Ammon's horn (tissue), 1 donor: ENCODE measurements around the gene PRKCE.

ENCODE experiments used
- DNase-seq: peaks from one replicate; pipeline ENCODE4 v3.0.0-alpha.2; 2016; ENCODE audit warnings: low spot score

PRKCE gene

DNA sequence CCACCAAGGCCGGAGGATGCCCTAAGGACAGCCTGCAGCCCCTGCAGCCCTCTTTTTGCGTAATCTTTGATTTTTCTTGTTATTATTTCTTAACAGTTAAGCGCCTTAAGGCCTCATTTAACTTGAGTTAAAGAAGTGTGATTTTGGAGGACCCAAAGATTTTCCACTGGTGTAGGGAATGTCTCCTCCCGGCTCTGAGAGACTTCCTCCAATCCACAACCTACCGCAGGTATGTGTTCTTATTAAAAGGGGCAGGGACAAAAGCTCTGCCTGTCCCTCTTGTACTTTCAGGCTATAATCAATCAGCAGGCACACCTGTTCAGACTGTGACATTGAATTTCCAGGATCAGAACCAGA, 285.1 kb downstream of the PRKCE start:
- no peak for DNase-seq

DNA sequence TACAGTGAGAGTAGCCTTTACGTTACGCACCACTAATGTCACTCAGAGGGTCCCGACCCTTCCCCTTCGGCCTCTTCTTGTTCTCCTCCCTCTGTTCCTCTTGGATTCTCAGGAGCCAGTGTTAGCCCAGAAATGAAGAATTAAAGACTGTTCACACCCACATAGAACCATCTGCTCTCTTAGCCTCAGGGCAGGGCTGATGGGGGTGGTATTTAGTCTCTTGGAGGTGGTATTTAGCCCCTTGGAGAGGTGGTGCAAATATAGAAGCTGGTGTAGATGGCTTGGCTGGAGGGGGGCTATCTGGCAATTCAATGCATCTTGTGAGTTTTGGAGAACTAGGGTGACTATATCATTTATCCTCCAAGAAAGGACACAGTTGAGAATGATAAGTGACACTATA, 286.5 kb downstream of the PRKCE start:
- DNase-seq: no peak

DNA sequence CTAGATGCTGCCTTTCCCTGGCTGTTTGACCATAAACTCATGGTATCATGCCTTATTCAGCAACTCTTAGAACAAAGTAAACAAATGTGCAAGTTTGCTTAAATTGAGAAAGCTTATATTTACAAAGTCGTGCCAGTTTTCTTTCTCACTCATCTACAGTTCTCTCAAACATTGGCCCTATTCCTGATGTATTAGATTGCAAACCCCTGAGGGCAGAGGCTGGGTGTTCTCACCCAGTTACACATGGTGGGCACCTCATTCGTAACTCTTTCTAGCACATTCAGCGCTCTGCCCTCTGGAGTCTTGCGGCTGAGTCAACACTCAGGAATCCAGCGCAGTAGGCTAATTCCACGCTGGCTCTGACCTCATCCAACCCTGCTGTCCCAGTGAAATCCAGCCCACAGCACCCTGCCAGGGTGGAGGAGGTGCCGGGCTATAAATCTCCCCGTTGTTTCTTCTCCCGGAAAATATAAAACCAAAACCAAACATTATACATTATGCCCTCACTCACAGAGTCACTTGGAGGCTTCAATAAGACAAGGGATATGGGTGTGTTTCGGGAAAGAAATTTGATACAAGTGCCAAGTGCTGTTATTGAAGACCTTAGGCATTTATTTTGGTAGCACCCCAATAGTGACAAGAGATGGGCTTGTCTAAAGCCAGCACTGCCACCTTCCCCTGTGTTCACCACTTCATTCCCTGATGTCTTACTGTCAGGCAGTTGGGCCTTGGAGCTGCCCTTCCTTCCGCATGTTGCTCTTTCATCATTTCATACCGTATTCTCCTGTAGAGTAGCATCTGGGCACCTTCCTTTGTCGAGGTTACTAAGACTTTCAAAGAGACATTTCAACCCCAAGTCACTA, 287.4 kb downstream of the PRKCE start:
- no peak for DNase-seq

DNA sequence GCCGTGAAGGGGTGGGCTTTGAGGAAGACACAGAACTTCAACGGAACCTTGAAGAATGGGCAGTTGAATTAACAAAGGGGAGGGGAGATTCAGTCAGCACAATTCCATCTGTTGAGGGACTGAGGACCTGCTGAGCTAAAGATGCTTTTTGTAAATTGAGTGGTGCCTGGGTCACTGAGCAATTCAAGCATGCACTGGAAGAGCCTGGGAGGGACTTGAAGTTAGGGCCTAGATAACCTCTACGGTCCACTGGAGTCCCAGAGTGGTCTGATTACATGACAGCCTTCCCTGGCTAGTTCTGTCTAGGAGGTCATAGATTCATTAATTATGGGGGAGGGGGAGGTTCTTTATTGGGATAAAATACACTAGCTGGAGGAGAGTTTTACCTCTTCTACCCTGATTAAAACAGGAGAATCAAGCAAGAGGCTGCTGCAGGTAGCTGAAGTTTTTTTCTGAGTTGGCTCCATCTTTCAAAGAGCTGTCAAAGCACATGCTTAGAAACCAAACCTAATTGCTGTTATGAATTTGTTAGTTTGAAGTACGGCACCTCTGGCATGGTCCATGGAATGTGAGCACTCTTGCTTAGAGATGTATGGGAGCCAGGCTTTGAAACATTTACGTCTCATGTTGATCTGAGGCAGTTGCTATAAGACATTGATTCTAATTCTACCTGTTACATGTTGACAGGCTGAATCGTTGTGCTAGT, 290.2 kb downstream of the PRKCE start:
- DNase-seq: no peak

DNA sequence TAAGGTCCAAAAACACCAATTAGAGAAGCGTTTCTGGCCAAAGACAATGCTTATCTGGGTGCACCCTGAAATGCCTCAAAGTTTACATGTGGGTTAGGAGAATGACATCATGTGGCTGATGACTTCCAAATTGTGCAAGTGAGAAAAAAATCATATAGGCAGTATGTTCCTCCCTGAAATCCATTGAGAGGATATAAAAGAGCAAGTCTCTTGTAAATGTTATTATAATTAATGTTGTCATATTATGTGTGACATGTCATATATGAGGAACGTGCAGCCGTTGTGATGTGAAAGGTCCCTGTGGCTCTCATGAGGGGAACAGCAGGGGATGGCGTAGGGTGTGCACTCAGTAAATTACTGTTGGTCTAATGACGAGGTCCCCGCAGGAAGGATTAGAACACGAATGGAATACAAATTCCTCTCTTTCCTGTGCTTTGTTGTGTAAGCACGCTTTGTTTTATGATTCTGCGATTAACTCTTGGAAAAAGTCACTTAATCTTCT, 290.8 kb downstream of the PRKCE start:
- no peak for DNase-seq

DNA sequence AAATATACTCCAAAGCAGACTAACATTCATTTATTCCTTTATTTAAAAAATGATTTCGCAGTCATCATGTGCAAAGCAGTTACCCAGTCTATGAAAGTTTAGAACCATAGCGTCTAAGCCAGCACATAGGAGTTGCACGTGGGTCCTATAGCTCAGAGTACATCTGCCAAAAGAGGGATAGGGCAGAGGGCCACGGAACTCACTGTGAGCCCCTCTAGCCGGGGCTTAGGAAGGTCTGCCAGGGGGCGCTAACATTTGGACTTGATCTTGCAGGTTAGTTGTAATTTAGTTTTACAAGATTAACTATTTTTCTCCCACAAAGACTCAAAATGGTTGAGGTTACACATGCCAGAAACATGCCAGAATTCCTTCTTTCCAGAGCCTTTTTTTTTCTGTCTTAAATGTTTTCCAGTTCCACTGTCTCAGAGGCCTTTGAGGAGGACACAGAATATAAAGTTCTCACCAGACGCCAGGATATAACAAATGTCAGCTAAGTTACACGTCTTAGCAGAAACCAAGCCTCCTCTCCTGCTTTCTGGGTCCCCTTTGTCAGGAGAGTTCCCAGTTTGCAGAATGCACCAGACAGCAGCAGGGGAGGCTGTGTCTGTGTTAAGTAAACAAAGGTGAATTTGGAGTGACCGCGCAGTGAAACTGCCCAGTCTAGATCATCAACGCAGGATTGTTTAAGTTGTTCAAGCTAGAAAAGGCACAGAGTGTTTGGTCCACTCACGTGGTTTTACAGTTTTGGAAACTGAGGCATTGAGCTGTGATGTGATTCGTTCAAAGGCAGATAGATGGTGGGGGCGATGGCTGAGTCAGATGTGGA, 292.0 kb downstream of the PRKCE start:
- DNase-seq: no peak

DNA sequence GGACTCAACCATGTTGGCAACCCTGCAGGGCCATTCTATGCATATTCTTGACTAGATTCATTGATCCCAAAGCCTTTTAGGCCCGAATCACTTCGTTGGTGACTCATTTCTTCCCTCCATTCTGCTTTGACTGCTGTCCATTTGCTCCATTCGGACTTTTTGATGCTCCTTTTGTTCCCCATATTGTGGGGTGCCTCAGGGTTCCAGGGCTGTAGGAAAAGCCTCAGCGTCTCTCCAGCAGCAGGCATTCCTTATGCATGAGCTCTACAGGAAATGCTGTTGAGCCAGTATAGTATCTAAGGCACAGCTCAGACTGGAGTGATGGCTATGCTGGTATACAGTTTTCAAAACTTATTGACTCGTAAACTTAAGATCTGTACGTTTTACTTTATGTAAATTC, 292.6 kb downstream of the PRKCE start:
- no peak for DNase-seq

DNA sequence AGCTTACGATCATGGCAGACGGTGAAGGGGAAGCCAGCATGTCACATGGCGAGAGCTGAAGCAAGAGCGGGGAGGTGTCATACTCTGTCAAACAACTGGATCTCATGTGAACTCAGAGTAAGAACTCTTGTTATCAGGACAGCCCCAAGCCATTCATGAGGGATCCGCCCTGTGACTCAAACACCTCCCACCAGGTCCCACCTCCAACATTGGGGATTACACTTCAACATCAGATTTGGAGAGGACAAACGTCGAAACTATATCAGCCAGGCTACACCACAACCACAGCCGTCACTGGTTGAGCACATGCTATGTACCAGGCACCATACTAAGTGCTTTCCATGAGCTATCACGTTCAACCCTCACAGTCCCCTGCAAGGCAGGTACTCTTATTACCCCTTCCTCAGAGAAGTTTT, 293.8 kb downstream of the PRKCE start:
- no peak for DNase-seq

DNA sequence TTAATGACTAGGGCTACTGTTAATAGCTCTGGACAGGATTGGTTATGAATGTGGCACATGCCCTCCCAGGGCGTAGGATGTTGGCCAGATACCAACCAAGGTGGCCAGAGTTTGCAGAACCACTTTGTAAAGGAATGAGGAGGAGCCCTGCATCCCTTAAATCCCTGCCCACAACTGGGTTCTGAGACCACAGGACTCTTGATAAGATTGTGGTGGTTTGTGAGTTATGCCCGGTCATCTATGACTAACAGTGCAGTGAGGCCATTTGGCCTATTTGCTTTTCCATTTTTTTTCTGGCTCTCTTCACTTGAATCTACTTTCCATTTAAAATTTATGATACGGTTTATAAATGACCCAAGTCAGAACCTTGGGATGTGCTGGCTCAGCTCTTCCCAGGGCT, 294.5 kb downstream of the PRKCE start:
- no peak for DNase-seq

DNA sequence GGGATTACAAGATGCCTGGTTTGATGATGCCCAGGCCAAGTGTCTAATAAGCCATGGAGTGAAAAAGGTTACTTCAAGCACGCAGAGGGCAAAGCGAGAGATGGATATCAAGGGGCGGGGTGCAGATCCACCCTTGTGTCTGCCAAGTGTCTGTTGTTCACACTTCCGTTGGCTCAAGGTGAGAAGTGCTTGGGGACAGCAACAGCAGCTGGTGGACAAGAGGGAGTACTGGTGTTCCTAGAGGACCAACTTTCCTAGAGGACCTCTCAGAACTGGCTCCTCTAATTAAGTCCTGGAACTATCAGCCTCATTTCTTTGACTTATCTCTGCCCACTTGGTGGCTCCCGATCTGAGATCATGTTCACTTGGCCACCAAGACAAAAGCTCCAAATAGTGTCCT, 299.1 kb downstream of the PRKCE start:
- no peak for DNase-seq

DNA sequence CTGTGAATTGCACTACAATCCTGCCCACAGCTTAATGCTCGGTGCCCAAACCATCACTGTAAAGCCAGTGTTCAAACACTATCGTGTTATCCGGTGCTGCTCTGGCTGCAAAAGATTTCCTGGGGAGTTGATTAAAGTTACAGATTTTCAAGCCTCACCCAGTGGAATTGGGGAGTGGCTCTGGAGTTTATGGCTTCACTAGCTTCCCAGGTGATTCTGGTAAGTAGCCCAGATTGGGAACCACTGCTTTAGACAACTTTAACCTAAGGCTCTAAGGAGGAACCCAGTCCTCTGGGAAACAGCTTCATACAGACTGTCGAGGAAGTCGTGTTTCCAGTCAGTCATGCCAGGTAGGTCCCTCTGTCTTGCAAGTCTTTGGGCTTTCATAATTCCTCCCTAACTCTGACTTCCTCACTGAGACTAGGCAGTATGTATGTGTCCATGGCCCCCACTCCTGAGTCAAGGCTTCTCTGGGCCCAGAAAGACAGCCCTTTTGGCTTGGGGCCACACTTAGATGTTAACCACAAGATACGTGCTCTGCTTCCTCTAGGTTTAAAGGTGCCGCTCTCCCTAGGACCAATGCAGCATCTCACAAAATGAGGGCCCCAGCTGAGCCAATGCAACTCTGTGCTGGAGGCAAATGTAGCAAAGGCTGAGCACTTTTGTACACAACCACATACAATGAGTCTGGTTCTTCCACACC, 299.7 kb downstream of the PRKCE start:
- no peak for DNase-seq

DNA sequence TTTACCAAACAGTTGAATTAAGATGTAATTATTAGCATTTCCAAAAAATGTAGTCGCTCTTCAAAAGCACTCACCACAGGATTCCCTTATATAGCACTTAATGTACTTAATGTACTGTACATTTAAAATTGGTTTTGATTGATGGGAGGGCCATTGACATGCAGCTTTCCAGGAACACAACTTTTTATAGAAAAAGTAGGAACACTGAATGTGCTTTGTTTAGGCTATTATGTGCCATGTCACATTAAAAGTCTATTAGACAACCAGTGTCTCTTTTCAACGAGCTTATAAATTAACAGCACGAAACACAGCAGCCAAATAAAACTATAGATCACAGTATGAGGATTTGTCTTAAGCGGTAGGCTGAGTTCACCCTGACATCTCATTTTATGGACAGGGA, 301.1 kb downstream of the PRKCE start:
- no peak for DNase-seq

DNA sequence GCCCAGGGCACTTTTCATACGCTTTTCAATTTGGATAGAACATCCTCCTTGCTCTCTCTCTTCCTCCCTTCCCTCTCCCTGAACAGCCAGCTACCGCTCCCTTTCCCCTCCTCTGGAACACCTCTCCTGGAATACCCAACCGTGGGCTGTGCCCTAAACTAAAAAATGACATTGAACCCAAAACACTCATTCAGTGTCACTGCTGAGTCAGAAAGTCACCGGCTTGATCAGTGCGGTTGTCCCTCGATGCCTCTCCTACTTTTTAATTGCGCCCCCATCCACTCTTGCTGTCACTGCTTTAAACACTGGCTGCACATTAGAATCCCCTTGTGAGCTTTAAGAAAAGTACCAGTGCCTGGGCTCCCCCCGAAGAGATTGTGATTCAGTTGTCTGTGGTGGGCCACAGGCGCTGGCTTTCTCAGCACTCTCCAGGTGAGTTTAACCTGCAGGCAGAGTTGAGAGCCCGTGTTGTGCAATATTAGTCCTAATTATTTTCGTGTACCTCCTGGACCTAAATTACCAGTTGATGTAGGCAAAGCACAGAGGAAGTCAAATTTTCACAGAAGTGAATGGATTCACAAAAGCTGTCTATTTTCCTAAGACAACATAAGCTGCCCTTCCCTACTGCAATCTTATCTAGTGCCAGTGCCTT, 302.0 kb downstream of the PRKCE start:
- DNase-seq: no peak

DNA sequence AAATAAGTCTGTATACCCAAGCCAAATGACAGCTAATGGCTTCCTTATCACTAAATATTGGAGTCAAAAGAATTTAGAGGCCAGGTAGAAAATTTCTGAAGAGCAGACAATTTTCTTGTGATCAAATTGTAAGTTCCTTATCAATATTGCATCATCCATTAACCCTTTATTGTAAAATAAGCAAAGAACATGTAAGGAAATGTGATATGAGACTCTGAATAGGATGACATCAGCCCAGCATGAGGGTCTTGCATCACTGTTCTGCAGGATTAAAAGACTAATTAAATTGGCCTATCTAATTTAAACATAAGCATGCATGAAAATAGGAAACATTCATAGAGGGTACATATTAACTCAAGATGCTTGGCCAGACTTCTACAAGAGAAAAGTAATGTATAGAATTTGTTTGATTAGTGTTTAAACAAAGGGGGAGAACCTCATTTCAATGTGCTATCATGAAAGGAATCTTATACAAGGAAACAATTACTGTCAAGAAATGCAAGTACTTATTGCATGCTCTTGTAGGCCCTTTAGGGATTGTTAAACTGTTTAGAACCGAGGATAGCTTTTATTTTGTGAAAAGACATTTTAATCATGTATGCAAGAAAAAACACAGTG, 302.9 kb downstream of the PRKCE start:
- no peak for DNase-seq

DNA sequence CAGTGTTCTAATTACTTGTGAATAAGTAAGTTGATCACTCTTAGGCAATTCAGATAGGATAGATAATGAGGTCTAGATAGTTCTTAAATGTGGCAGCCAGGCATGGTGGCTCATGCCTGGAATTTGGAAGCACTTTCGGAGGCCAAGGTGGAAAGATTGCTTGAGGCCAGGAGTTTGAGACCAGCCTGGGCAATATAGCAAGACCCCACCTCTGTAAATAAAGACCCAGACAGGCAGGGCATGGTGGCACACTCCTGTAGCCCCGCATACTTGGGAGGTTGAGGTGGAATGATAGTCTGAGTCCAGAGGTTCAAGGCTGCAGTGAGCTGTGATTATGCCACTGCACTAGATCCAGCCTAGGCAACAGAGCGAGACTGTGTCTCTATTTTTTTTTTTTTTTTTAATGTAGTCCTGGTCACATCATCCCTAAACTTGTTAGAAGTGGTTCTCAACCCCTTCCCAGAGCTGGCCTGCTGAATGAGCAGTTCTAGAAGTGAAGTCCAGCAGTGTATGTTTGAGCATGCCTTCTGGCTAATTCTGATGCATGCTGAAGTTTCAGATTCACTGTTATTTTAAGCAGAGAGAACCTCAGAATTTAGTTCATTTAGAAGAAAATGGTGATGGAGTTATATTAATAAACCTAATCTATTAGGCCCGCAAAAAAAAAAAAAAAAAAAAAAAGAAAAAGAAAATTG, 306.2 kb downstream of the PRKCE start:
- DNase-seq: no peak

DNA sequence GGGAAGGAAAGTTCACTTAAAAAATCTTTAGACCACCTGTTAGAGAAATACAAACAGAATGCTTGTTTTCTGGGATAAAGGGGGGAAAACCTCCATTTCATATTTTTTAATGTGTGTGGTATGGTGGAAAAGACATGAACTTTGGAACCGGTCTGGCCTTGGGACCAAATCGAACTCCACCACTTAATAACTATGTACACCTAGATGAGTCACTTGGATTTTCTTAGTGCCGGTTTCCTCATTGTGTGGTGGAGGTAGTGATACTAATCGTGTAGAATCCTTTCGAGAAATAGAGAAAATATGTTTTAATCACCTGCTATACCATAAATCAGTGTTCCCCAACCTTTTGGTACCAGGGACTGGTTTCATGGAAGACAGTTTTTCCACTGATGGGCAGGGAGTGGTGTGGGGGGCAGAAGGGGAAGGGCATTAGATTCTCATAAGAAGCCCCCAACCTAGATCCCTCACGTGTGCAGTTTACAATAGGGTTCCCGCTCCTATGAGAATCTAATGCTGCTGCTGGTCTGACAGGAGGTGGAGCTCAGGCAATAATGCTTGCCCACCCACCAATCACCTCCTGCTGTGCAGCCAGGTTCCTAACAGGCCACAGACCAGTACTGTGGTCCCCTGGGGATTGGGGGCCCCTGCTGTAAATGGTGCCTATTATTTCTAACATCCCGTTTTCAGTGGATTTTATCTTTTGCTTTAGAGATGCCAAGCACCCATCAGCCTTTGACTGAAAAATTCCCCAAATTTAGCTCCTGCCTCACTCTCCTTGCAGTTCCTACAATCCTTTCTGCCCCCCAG, 308.8 kb downstream of the PRKCE start:
- DNase-seq: no peak

DNA sequence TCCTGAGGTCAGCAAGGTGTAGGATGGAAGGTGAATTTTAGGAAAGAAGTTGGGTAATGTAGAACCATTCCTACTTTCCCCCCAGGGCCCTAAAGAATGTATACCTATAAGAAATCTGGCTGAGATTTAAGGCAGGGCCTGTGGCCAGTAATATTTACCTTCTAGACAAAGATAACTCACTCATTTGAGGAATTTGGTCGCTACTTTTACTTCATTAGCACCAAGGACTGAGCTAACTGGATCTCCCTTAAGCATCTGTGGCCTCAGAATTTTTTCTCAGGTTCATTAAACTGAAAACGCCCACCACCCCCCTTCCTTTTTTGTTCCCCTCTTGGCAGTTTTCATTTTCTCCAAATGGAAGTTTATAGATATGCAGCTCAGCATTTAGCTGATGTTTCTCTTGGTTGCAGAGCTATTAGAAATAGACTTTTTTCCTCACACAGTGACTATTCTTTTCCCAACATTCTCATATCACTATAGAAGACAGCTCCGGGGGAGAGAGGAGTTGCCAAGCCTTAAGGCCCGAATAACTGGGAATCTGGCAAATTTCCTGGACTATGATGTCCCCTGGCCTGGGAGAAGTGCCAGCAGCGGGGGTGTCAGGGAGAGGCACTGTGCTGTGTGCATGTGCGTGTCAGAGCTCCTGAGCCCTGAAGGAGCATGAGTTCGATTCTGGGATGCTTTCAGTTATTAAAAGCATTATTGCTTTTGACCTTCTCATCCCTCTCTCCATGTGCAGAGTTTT, 310.9 kb downstream of the PRKCE start:
- DNase-seq: peak; percentile 66

DNA sequence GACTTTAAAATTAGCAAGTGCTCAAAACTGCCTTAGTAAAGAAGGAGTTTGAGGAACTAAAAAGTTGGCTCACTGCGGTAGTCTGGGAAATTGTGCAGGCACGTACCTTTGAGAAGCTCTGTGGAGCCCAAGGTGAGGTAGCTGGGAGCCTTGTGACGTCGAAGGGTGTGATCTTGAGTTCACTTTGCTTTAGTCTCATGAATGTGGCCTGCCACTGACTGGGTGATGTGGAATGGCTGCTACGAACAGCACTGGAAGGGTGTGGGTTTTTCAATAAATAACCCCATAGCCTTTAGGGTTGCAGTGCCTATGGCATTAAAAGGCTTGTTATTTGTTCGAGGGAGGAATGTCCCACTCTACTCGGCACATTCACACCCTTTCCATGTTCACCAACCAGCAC, 312.3 kb downstream of the PRKCE start:
- DNase-seq: no peak
